Cardiac muscle cell (in vitro differentiated cells and primary cell): ENCODE measurements around the gene MAPRE2. TPM values are rescaled to one million over a fixed set of nuclear protein-coding genes. Genes with fewer than 3 reads are reported as not detected.

Source experiments
- DNase-seq, 2 donors: peaks; one replicate each; pipeline versions ENCODE4 v3.0.0 to v3.0.0-alpha.2; 2010 to 2017; ENCODE audit warnings: low read depth in 1 of 2, low spot score in 1 of 2
- H3K27ac ChIP-seq: fragments of 200-600 bp; sonication (generic); 2 replicates; pipeline ENCODE4 v1.5.1; 2016
- H3K27me3 ChIP-seq: fragments of 200-600 bp; sonication (generic); 2 replicates; pipeline ENCODE4 v1.6.0; 2016; ENCODE audit warnings: control low read depth
- H3K36me3 ChIP-seq: fragments of 200-600 bp; sonication (generic); 2 replicates; pipeline ENCODE4 v1.5.1; 2016; ENCODE audit warnings: control low read depth
- H3K4me1 ChIP-seq: fragments of 200-600 bp; sonication (generic); 2 replicates; pipeline ENCODE4 v1.8.1; 2017; ENCODE audit warnings: low read depth, mild to moderate bottlenecking, mixed run types
- H3K4me3 ChIP-seq: fragments of 200-600 bp; sonication (generic); 2 replicates; pipeline ENCODE4 v1.5.1; 2016; ENCODE audit warnings: mild to moderate bottlenecking
- H3K9me3 ChIP-seq: fragments of 200-600 bp; sonication (generic); 2 replicates; pipeline ENCODE4 v1.5.1; 2017; ENCODE audit warnings: low read depth, mild to moderate bottlenecking, control low read depth
- CTCF ChIP-seq: IDR thresholded peaks from 2 replicates; pipeline ENCODE4 v1.5.1; 2012; ENCODE audit warnings: low read depth, mild to moderate bottlenecking, low read length
- polyA plus RNA-seq: library from polyadenylated mRNA; unstranded; fragments of >200 nt; fragmentation: Nextera tagmentation; extraction: Ambion mirVana; gene quantifications from 2 replicates; pipeline ENCODE4 v1.2.1, GENCODE V29; 2016
- total RNA-seq: library from RNA; depleted of rRNA; stranded (reverse); fragments of >200 nt; gene quantifications from 2 replicates; pipeline ENCODE4 v1.2.3, GENCODE V29; 2016

Gene MAPRE2
- total and polyA plus RNA-seq, 2 experiments from 2014 or later: 20.3 to 31.0 TPM

- H3K4me3 ChIP-seq: no peak overlapping the region
- TF ChIP-seq CTCF: no peak
- H3K27me3 ChIP-seq: no peaks in the 10 kb centered on the region
- peak in 1 of 2 donors; percentile 77 for DNase-seq
- H3K4me1 ChIP-seq: no peaks in the 10 kb centered on the region
- H3K9me3 ChIP-seq: no peaks in the 10 kb centered on the region
- H3K36me3 ChIP-seq: no peaks in the 10 kb centered on the region
- H3K27ac ChIP-seq: no peak overlapping the region
These were observed 69.6 kb downstream of the MAPRE2 start for GRCh38 chr18:35110554-35111485.

GRCh38 chr18:35112696-35113095, 71.5 kb downstream of the MAPRE2 start:
- Histone ChIP-seq H3K27ac (no peak overlapping the region), H3K36me3 (no peaks in the 10 kb centered on the region), H3K4me3 (no peak overlapping the region), H3K9me3 (no peaks in the 10 kb centered on the region), H3K27me3 (no peaks in the 10 kb centered on the region), H3K4me1 (peaks cover 5% of the 10 kb centered on the region)
- TF ChIP-seq CTCF: no peak
- no peak for DNase-seq

GRCh38 chr18:35114305-35114704, 73.1 kb downstream of the MAPRE2 start:
- Histone ChIP-seq H3K27ac (no peak overlapping the region), H3K36me3 (no peaks in the 10 kb centered on the region), H3K4me1 (peaks cover 16% of the 10 kb centered on the region), H3K9me3 (no peaks in the 10 kb centered on the region), H3K4me3 (no peak overlapping the region), H3K27me3 (no peaks in the 10 kb centered on the region)
- no peak for DNase-seq
- TF ChIP-seq CTCF: no peak

GRCh38 chr18:35116784-35117318, 75.6 kb downstream of the MAPRE2 start:
- no peak for DNase-seq
- Histone ChIP-seq H3K36me3 (no peaks in the 10 kb centered on the region), H3K27me3 (no peaks in the 10 kb centered on the region), H3K9me3 (no peaks in the 10 kb centered on the region), H3K4me3 (no peak overlapping the region), H3K4me1 (peaks cover 16% of the 10 kb centered on the region), H3K27ac (peak overlapping the region; percentile 86)
- TF ChIP-seq CTCF: no peak

- TF ChIP-seq CTCF: no peak
- Histone ChIP-seq H3K4me1 (peaks cover 16% of the 10 kb centered on the region), H3K27ac (peak overlapping the region; percentile 86), H3K9me3 (no peaks in the 10 kb centered on the region), H3K4me3 (no peak overlapping the region), H3K27me3 (no peaks in the 10 kb centered on the region), H3K36me3 (no peaks in the 10 kb centered on the region)
- no peak for DNase-seq
These were observed 76.2 kb downstream of the MAPRE2 start for GRCh38 chr18:35117372-35117771.
